Bone marrow (tissue), 2 donors: Measurements from ENCODE around the gene HCFC1R1.
A peak's percentile ranks its signal among the peaks of the same experiment; 100 is the strongest.

Source experiments
- DNase-seq, 2 donors: peaks; one replicate each; lab custom pipeline; 2025; lab: John Stamatoyannopoulos, UW

Gene HCFC1R1

DNA sequence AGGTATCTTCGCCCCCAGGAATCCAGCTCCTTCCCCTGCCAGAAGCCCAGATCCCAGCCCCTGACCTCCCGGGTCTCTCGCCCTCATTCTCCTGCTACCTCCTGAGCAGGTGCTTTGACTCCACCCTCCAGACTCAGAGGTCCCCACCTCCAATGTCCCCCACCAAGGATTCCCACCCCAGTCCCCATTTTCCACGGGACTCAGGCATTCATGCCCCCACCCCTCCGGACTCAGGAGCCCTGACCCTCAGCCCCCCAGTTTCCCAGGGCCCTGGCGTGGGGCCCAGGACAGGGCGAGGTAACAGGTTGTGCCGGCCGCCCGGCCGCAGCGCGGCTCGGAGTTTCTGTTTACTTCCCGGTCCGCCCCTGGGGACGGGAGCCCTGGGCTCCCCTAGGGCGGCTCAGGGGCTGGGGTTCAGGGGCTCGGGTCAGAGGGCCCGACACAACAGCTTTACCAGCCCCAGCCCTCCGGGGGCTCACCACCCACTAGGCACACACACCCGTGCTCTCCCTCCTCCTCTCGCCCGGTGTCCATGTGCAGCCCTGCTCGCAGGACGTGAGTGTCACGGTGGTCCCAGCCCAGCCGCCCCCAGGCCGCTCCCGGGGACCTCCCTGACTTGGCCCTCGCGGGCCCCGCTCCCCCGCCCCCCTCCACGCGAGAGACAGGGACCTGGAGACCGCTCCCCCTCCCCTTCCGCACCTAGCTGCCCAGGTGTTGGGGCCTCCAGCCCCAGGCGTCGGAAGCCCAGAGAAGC, 12.4 kb upstream of the HCFC1R1 start:
- no peak for DNase-seq

DNA sequence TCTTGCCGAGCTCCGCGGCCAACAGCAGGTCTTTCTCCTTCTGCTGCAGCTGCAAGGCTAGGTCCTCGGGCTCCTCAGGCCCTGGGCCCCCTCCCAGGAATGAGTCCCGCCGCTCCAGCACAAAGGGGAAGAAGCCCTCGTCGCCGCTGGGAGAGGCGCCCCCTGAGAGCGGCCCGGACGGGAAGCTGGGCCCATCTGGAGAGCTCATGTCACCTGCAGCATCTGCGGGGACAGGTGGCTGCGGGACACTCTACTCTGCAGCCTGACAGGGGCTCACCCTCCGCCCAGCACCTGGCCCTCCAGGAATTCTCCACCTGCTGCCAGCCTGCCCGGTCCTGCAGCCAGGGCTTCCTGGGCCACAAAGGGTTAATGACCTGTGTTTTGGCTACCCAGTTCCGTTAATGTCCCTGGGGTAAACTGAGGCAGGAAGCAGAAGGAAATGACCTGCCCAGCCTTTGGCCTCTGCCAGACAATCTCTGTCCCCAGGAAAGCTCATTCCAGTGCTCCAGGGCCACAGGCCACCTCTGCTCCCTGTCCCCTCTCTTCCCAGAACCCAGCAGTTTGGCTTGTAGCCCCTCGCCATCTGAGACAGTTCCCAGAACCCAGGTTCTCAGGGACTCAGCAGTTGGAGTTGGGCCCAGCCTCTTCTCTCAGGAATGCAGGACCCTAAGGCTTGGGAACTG, 11.7 kb upstream of the HCFC1R1 start:
- DNase-seq = no peak

DNA sequence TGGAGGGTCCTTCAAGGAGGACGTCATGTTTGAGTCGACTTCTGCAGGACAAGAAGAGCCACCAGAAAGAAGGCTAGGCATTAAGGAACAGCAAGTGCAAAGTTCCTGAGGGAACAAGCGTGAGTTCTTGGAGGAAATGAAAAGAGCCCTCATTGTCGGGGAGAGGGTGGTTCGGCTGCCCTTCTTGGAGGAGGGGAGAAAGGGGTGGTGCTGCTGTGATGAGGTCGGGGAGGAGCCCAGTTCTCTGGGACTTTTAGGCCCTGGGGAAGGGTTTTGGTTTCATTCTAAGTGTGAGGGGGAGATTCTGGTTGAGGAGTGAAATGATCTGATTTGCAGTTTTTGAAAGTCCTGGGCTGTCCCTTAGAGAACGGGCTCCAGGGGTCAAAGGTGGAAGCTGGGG, 8.9 kb upstream of the HCFC1R1 start:
- no peak for DNase-seq

DNA sequence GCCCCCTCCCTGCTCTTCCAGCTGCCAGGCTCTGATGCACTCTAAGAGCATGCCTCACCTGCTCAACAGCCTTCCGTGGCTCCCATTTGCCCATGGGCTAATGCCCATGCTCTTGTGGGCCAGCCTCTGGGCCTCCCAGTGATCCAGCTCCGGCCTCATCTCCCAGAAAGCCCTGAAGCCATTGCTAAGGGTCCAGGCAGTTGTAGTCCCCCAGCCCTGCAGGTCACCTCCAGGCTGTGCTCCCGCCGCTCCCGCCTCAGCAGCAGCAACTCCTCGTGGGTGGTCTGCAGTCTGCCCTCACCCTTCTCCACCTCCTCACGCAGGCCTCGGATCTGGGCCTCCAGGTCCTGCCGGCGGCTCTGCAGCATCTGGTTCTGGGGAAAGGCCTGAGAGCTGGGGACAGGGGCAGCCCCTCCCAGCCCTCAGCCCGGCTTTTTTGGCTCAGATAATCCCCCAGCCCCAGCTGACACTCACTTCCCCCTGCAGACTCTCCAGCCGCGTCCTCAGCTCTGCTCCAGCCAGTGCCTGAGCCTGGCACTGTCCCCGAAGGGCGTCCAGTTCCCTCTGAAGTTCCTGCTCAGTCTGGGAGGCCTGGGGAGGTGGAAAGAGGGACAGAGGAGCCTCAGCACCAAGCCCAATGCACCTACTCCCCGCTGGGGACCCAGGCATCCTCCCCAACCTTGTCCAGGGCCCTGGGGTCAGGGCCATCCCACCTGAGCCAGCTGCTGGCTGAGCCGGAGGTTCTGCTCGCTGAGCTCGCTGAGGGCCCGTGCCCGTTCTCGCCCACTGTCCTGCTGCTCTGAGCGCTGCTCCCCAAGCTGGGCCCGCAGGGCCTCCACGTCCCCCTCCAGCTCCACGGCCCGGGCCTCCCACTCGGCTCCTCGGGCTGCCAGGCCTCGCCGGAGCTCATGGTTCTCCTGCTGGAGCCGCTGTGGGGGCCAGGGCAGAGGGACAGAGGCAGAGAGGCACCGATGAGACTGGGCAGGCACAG, 6.8 kb upstream of the HCFC1R1 start:
- DNase-seq = no peak

DNA sequence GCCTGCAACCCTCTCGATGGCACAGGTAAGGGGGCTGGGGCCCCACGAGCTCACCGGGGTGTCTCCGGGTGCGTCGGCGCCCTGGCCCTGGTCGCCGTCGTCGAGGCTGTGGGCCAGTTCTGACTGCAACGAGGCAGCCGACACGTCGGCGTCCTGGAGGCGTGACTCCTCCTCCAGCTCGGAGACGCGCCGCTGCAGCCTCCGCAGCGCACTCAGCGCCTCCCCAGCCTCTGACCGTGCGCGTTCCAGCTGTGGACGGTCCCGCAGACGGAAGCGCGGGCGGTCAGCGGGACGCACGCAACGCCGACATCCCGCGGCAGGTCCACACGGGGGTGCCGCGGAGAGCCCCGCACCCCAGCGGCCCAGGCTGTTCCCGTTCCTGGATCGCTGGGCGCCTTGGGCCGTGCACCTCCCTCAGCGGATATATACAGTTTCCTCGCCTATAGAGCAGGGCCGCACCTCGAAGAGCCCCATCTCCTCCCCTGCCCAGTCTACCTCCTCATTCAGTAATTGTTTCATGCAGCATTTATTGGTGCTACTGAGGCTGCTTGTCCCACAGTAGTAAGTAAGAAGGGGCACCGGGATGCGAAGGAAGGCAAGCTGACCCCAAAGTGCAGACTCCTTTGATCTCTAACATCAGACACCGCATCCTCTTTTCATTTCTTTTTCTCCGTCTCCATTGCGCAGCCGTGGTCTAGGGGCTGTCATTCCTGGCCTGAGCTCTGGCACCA, 5.9 kb upstream of the HCFC1R1 start:
- DNase-seq = no peak

DNA sequence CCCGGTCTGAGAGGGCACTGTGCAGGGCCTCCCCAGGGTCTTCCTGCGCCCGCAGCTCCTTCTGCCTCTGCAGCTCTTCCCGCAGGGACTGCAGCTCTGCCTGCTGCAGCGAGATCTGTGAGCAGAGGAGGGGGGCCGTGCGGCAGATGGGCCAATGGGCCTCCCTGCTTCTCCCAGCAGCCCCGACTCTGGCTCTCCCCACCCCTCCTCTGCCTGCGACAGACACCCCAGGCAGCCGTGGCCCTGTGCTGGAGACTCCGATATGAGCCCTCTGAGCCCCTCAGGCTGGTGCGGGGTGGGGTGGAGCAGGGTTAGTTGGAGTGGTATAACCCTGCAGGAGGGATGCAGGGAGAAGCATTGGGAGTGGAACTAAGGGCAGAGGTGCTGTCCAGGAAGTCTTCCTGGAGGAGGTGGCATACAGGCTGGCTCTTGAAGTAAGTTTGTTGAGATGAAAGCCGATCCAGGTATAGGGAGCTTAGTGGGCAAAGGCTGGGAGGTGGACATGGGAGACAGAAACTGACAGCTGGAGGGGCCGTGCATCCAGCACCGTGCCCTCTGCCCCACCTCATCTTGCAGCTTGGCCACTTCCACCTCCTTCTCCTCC, 5.1 kb upstream of the HCFC1R1 start:
- no peak for DNase-seq

DNA sequence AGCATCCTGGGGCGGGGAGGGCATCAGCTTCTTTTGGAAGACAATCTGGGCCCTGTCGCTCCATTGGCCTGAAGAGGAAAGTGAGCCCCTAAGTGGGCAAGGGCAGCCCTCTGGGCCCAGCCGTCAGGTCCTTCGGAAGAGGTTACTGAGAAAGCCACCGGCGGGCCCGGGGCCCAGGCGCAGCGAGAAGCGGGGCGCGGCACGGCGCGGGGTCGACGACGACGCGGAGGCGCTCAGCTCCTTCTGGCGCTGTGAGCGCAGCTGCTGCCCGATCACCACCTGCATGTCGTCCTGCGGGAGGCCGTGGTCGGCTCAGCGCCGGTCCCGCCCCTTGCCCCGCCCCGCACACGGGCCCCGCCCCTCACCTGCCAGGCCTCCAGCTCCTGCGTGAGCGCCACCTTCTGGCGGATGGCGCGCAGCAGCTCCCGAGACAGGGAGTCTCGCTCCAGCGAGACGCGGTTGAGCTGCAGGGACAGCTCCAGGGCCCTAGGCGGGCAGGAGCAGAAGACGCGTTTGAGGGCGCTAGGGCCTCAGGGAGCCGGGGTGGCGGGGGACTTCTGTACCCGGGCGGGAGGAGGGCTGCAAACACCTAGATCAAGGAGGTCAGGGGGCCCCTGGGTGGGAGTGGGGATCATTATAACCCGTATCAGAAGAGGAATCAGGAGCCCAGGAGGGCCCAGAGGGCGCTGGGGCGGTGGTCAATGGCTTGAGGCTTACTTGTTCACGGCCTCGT, 4.4 kb upstream of the HCFC1R1 start:
- DNase-seq = peak in 1 of 2 donors; percentile 38

DNA sequence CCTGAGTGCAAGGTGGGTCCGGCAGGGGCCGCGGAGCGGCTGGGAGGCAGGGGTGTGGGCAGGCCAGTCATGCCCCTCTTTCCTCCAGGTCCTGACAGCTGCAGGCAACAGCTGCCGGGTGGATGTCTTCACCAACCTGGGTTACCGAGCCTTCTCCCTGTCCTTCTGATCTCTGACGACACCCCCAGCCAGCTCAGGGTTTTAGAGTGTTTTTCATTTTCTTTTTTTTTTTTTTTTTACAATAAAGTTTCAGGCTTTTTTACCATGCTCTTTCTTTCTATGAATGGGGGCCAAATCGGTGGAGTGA, 3.7 kb upstream of the HCFC1R1 start:
- DNase-seq = no peak

DNA sequence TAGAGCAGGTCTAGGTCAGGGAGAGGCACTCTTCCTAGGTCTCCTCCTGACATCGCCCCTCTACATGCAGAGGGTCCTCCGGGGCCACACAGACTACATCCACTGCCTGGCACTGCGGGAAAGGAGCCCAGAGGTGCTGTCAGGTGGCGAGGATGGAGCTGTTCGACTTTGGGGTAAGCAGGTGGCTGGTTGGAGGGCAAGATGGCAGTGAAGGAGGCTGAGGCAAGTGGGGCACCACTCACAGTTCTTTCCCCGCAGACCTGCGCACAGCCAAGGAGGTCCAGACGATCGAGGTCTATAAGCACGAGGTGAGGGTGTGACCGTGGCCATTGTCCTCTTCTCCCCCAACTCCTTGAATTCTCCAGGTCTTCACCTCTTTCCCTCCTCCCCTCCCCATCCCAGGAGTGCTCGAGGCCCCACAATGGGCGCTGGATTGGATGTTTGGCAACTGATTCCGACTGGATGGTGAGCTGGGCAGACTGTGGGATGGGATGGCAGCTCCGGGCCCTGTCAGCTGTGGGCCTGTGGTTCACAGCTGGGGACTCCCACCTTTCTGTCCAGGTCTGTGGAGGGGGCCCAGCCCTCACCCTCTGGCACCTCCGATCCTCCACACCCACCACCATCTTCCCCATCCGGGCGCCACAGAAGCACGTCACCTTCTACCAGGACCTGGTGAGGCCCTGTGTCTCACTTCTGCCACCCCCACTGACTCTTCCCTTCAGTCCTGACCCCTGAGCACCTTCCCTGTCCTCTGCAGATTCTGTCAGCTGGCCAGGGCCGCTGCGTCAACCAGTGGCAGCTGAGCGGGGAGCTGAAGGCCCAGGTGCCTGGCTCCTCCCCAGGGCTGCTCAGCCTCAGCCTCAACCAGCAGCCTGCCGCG, 3.1 kb upstream of the HCFC1R1 start:
- DNase-seq = no peak

DNA sequence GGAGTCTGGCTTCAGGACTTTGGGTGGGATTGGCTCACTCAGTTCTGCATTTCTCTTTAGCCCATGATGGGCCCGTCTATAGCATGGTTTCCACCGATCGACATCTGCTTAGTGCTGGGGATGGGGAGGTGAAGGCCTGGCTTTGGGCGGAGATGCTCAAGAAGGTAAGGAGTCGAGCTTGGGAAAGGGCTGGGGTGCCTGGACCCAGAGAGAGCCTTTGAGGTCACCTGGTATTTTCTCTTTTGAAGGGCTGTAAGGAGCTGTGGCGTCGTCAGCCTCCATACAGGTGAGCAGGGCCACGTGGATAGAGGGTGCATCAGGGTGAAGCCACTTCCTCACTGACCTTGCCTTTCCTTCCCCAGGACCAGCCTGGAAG, 2.2 kb upstream of the HCFC1R1 start:
- no peak for DNase-seq

DNA sequence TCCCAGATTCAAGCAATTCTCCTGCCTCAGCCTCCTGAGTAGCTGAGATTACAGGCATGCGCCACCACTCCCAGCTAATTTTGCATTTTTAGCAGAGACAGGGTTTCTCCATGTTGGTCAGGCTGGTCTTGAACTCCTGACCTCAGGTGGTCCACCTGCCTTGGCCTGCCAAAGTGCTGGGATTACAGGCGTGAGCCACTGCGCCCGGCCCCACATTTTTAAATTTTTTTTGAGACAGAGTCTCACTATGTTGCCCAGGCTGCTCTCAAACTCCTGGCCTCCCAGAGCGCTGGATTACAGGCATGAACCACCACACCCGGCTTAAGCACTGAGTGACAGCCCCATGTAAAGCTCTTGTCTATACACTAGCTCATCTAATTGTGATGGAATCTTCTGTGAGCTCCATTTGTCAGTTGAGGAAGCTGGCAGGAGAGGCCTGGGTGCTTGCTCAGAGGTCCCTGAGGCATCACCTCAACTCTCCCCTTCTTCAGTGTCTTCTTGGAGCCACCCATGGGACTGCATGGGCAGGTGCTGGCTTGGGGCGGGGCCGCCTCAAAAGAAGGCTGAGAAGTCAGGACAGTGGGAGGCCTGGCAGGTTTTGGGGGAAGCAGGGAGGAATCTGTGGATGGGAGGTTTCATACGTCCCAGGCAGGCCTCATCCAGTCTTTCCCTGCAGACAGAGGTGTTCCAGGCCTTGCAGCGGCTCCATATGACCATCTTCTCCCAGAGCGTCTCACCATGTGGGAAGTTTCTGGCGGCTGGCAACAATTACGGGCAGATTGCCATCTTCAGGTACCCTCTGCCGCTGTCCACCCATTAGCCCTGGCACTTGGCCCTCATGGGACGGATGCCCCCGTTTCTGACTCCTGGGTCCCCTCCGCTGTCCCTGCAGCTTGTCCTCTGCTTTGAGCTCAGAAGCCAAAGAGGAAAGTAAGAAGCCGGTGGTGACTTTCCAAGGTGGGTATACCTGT, 1.6 kb upstream of the HCFC1R1 start:
- DNase-seq = no peak

DNA sequence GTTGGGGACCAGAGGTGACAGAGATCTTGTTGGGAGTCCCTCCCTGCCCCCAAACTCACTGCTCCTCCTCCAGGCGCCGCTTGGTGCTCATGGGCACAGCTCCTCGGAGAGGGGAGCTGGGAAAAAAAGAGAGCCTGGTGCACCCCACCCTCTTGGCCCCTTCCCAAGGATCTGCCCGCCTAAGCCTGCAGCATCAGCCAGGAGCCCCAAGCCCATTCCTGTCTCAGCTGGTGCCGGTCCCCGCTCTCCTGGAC, 400 bp downstream of the HCFC1R1 start:
- no peak for DNase-seq

DNA sequence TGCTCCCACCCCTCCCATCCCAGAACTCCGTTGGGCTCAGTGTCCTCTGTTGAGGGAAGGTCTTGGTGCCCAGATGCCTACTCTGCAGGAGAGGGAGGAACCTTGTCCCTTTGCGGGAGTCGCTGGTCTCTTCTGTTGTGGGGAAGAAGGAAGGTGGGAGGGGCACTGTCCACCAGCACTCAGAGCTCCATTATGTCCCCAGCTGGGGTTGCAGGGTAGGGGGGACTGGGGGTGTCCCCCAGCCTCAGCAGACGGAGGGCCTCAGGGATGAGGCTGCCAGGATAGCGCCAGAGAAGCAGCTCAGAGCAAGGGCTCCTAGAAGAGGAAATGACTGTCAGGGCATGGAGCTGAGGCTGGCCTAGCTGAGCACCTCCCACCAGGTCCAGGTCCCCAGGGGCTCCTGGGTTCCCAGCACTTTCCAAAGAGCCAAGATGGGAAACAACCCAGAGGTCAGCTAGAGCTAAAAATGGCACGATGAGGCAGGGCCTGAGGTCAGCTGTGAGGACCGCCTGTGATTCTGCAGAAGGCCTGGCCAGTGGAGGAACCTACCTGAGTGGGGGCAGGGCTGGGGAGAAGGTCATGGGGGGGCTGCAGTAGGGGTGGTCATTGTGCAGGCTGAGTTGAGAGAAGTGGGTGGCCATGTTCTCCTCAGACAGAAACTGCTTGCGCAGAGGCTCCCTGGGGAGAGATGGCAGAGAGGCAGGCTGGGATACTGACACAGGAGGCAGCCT, 893 bp downstream of the HCFC1R1 start:
- DNase-seq = no peak

DNA sequence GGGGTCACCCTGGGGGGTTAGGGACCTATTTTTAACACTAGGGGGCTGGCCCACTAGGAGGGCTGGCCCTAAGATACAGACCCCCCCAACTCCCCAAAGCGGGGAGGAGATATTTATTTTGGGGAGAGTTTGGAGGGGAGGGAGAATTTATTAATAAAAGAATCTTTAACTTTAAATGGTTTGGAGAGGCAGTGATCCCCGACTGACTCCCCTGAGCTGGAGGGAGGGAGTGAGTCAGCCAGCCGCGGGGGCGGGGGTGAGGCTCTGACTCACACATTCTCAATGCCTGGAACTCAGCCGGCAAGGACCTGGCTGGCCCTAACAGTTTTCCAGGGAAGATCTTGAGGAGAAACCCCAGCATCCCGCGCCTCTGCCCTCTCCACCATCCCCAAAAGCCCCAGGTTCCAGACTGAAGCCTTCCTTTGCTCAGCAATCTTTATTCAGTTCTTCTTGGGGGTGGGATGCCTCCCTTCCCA, 1.5 kb downstream of the HCFC1R1 start:
- DNase-seq = peak; percentile 56 to 58

DNA sequence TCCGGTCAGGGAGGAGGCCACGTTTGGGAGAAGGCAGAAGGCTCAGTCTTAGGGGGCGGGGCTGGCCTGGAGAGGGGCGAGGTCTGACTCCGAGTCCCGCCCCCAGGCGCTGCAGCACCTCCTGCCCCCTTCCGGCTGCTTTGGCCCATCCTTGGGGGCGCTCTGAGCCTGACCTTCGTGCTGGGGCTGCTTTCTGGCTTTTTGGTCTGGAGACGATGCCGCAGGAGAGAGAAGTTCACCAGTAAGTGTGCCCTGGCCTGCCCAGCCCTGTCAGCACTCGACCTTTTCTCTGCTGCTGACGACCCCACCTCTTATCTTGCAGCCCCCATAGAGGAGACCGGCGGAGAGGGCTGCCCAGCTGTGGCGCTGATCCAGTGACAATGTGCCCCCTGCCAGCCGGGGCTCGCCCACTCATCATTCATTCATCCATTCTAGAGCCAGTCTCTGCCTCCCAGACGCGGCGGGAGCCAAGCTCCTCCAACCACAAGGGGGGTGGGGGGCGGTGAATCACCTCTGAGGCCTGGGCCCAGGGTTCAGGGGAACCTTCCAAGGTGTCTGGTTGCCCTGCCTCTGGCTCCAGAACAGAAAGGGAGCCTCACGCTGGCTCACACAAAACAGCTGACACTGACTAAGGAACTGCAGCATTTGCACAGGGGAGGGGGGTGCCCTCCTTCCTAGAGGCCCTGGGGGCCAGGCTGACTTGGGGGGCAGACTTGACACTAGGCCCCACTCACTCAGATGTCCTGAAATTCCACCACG, 2.1 kb downstream of the HCFC1R1 start:
- DNase-seq = peak; percentile 57 to 63

DNA sequence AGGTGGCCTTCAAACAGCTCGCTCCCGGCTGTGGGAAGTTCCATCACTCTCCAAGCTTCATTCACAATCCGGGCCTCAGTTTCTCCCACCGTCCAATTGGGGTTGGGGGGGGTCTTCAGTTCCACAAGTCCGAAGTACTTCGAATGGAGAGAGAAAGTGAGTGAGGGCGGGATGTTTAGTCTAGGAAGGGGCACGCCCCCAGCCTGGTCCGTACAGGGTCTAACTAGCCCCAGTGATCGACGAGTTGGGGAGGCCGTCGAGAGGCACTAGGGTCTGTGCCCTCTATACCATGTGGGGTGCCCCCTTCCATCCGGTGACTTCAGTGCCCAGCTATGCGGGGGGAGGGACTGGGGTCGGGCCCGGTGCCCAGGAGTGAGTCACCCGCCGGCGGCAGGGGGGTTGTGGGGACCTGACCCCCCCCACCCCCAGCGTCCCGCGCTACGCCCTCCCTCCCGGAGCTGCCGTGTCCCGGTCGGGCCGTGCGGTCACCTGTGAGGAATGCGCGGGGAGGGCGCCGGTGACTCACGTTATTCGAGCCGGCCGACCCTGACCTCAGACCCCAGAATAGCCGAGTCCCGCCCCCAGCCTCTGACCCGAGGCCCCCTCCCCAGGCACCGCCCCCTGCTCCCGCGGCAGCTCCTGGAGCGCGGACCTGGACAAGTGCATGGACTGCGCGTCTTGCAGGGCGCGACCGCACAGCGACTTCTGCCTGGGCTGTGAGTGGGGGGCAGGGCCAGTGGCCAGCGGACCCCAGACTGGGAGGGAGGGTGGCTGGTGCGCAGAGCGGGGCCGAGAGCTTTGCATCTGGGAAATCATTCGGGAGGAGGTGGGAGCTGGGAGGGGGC, 2.9 kb downstream of the HCFC1R1 start:
- DNase-seq = peak; percentile 58 to 64

DNA sequence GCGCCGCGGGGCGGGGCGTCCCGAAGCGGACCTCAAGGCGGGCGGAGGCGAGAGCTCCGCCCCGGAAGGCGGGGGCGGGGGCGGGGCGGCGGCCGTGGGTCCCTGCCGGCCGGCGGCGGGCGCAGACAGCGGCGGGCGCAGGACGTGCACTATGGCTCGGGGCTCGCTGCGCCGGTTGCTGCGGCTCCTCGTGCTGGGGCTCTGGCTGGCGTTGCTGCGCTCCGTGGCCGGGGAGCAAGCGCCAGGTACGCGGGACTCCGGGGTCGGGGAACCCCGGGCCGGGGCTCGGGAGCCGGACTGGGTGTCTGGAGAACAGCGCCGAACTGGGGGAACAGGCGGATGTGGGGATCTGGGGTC, 3.5 kb downstream of the HCFC1R1 start, which contains the start of gene TNFRSF12A:
Gene TNFRSF12A, plus strand, starts transcription at position 122 of the 357 bp plus-strand sequence. Its CDS starts 30 bp downstream, at position 152.
- DNase-seq = peak; percentile 44 to 60
